ENCODE data around the gene DPF3. TPM values are rescaled to one million over a fixed set of nuclear protein-coding genes. Genes with fewer than 3 reads are reported as not detected.

DPF3 gene
- total RNA-seq, 6 experiments from 2014 or later, result 1.2 to 5.7 (median 2.9) TPM

- ATAC-seq, result no peak
These were observed 6.4 kb downstream of the DPF3 start for GRCh38 chr14:72887514-72887913.

GRCh38 chr14:72884386-72884785, 9.5 kb downstream of the DPF3 start:
- Histone ChIP-seq H3K4me3 (no peak overlapping the region), H3K27me3 (no peaks in the 10 kb centered on the region), H3K9me3 (no peaks in the 10 kb centered on the region), H3K27ac (no peak overlapping the region), H3K36me3 (no peaks in the 10 kb centered on the region), H3K4me1 (no peaks in the 10 kb centered on the region)
- no peak for TF ChIP-seq POLR2A (IDR thresholded peaks at IDR 0.05)
- TF ChIP-seq, protein P1, sequence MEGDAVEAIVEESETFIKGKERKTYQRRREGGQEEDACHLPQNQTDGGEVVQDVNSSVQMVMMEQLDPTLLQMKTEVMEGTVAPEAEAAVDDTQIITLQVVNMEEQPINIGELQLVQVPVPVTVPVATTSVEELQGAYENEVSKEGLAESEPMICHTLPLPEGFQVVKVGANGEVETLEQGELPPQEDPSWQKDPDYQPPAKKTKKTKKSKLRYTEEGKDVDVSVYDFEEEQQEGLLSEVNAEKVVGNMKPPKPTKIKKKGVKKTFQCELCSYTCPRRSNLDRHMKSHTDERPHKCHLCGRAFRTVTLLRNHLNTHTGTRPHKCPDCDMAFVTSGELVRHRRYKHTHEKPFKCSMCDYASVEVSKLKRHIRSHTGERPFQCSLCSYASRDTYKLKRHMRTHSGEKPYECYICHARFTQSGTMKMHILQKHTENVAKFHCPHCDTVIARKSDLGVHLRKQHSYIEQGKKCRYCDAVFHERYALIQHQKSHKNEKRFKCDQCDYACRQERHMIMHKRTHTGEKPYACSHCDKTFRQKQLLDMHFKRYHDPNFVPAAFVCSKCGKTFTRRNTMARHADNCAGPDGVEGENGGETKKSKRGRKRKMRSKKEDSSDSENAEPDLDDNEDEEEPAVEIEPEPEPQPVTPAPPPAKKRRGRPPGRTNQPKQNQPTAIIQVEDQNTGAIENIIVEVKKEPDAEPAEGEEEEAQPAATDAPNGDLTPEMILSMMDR (IDR thresholded peaks at IDR 0.05), result no peak
- no CpG with 5 or more reads among the region's 4 CpGs for WGBS (ENCODE audit: insufficient coverage, low coverage, low lambda C conversion rate, missing lambda C conversion rate)
- no peak for ATAC-seq
- DNase-seq, result no peak
- intact Hi-C loops (cut with DNase I), result no loop called here

More at GRCh38 chr14:72887514-72887913, 6.4 kb downstream of the DPF3 start:
- no peak overlapping the region for H3K27ac ChIP-seq
- intact Hi-C loops (cut with DNase I), result no loop called here
- no peaks in the 10 kb centered on the region for H3K36me3 ChIP-seq
- 87% methylated on average over 3 of the region's 3 CpGs for WGBS (ENCODE audit: insufficient coverage, low coverage, low lambda C conversion rate, missing lambda C conversion rate)
- TF ChIP-seq POLR2A (IDR thresholded peaks at IDR 0.05), result no peak
- TF ChIP-seq, protein P1 (IDR thresholded peaks at IDR 0.05), result no peak
- H3K27me3 ChIP-seq, result no peaks in the 10 kb centered on the region
- no peaks in the 10 kb centered on the region for H3K9me3 ChIP-seq
- no peak for DNase-seq
- H3K4me1 ChIP-seq, result peaks cover 0 to 8% (median 0%) of the 10 kb centered on the region in 4 donors
- H3K4me3 ChIP-seq, result no peak overlapping the region

GRCh38 chr14:72883961-72884360, 9.9 kb downstream of the DPF3 start:
- Histone ChIP-seq H3K27me3 (no peaks in the 10 kb centered on the region), H3K27ac (no peak overlapping the region), H3K9me3 (no peaks in the 10 kb centered on the region), H3K36me3 (no peaks in the 10 kb centered on the region), H3K4me1 (no peaks in the 10 kb centered on the region), H3K4me3 (no peak overlapping the region)
- ATAC-seq, result peak in 1 of 4 donors; percentile 22
- TF ChIP-seq POLR2A (IDR thresholded peaks at IDR 0.05), result no peak
- TF ChIP-seq, protein P1 (IDR thresholded peaks at IDR 0.05), result no peak
- intact Hi-C loops (cut with DNase I), result no loop called here
- WGBS (ENCODE audit: insufficient coverage, low coverage, low lambda C conversion rate, missing lambda C conversion rate), result 42% methylated on average over 4 of the region's 4 CpGs
- DNase-seq, result no peak

DNA sequence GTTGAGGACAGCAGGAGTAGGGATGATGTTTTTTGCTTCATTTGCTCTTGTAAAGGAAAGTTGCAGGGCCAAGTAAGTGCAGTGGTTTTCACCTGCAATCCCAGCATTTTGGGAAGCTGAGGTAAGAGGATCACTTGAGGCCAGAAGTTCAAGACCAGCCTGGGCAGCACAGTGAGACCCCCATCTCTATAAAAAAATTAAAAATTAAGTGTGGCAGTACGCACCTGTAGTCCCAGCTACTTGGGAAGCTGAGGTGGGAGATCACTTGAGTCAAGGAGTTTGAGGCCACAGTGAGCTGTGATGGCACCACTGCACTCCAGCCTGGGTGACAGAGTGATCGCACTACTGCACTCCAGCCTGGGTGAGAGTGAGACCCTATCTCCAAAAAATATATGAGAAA, 10.8 kb downstream of the DPF3 start:
- H3K4me1 ChIP-seq, result no peaks in the 10 kb centered on the region
- H3K27me3 ChIP-seq, result no peaks in the 10 kb centered on the region
- no peak for DNase-seq
- no peak for ATAC-seq
- TF ChIP-seq POLR2A (IDR thresholded peaks at IDR 0.05), result no peak
- TF ChIP-seq, protein P1 (IDR thresholded peaks at IDR 0.05), result no peak
- 100% methylated on average over 1 of the region's 2 CpGs for WGBS (ENCODE audit: insufficient coverage, low coverage, low lambda C conversion rate, missing lambda C conversion rate)
- H3K36me3 ChIP-seq, result no peaks in the 10 kb centered on the region
- intact Hi-C loops (cut with DNase I), result no loop called here
- no peak overlapping the region for H3K27ac ChIP-seq
- no peaks in the 10 kb centered on the region for H3K9me3 ChIP-seq
- no peak overlapping the region for H3K4me3 ChIP-seq

- DNase-seq (no peak), ATAC-seq (no peak)
- WGBS (ENCODE audit: insufficient coverage, low coverage, low lambda C conversion rate, missing lambda C conversion rate), result 80% methylated on average over 5 of the region's 7 CpGs
- Histone ChIP-seq H3K4me1 (no peaks in the 10 kb centered on the region), H3K27ac (no peak overlapping the region), H3K4me3 (no peak overlapping the region), H3K36me3 (no peaks in the 10 kb centered on the region), H3K9me3 (no peaks in the 10 kb centered on the region), H3K27me3 (no peaks in the 10 kb centered on the region)
- intact Hi-C loops (cut with DNase I), result no loop called here
- TF ChIP-seq, protein P1 (IDR thresholded peaks at IDR 0.05), result no peak
- no peak for TF ChIP-seq POLR2A (IDR thresholded peaks at IDR 0.05)
These were observed 11.4 kb downstream of the DPF3 start for GRCh38 chr14:72882463-72882862.

Data from right lobe of liver (tissue), 6 donors.